Thyroid gland (tissue), 4 donors: Measurements from ENCODE around the gene HEPHL1.

Experiments
- POLR2A ChIP-seq, 2 donors: fragments of 450-650 bp; IDR thresholded peaks; one replicate each; pipeline ENCODE4 v1.6.1; 2017; ENCODE audit warnings: antibody characterized with exemption in 2 of 2, mild to moderate bottlenecking in 2 of 2, moderate library complexity in 1 of 2
- TF ChIP-seq, protein P1 (sequence below), 6 experiments: fragments of 200-600 bp in 3 of 6; fragments of 450-650 bp in 3 of 6; sonication (generic) in 3 of 6; IDR thresholded peaks; one replicate each; pipeline ENCODE4 v1.5.1; 2016 to 2019; ENCODE audit warnings: antibody characterized with exemption in 6 of 6, mild to moderate bottlenecking in 2 of 6, inconsistent platforms in 1 of 6, moderate library complexity in 1 of 6

DNA sequence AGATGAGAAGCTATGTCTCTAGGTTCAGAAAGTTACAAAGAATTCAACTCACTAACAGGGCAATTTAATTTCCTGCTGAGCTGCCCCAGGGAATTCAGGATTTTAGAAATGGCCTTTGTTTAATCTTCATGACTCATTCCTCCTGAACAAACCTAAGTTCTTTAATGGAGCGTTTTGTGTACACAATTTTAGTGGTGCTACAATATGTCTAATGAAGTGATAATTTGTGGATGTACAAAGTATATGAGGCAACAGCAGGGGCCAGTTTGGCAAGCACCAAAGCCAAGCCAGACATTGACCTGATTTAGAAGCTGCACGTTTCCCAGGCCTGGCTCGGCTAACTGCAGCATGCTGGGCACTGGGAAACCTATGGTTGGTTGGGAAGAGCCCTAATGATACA, 34.4 kb upstream of the HEPHL1 start:
- TF ChIP-seq, protein P1, sequence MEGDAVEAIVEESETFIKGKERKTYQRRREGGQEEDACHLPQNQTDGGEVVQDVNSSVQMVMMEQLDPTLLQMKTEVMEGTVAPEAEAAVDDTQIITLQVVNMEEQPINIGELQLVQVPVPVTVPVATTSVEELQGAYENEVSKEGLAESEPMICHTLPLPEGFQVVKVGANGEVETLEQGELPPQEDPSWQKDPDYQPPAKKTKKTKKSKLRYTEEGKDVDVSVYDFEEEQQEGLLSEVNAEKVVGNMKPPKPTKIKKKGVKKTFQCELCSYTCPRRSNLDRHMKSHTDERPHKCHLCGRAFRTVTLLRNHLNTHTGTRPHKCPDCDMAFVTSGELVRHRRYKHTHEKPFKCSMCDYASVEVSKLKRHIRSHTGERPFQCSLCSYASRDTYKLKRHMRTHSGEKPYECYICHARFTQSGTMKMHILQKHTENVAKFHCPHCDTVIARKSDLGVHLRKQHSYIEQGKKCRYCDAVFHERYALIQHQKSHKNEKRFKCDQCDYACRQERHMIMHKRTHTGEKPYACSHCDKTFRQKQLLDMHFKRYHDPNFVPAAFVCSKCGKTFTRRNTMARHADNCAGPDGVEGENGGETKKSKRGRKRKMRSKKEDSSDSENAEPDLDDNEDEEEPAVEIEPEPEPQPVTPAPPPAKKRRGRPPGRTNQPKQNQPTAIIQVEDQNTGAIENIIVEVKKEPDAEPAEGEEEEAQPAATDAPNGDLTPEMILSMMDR (IDR thresholded peaks at IDR 0.05) = no peak
- TF ChIP-seq POLR2A (IDR thresholded peaks at IDR 0.05) = no peak
